GM12874 (cell line): ENCODE results near the gene ACTL7A.

Experiments used
- TF ChIP-seq, protein P1 (sequence below): IDR thresholded peaks from 2 replicates; pipeline ENCODE4 v1.5.1; 2011; ENCODE audit warnings: low read depth, mild to moderate bottlenecking, control low read depth, low read length, moderate library complexity; ENCODE audit not compliant: insufficient read depth

The ACTL7A gene

DNA sequence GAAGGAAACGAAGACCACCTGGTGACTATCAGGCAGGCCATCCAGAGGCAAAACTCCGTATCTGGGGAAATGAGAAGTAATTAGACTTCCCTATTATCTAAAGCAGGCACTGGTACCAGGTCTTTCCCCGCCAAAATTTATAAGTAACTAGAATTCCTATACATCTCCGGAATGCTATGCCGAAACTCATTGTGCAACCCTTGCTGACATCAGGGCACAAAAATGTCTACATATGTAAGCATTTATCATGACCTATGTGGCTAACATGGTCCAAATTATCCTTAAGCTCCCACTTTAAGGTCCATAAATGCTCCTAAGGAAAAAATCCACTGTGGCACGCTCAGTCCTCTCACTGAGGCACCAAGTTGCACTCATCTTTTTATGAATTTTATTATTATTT lies 24.0 kb upstream of the ACTL7A start:
- TF ChIP-seq, protein P1, sequence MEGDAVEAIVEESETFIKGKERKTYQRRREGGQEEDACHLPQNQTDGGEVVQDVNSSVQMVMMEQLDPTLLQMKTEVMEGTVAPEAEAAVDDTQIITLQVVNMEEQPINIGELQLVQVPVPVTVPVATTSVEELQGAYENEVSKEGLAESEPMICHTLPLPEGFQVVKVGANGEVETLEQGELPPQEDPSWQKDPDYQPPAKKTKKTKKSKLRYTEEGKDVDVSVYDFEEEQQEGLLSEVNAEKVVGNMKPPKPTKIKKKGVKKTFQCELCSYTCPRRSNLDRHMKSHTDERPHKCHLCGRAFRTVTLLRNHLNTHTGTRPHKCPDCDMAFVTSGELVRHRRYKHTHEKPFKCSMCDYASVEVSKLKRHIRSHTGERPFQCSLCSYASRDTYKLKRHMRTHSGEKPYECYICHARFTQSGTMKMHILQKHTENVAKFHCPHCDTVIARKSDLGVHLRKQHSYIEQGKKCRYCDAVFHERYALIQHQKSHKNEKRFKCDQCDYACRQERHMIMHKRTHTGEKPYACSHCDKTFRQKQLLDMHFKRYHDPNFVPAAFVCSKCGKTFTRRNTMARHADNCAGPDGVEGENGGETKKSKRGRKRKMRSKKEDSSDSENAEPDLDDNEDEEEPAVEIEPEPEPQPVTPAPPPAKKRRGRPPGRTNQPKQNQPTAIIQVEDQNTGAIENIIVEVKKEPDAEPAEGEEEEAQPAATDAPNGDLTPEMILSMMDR, result no peak

DNA sequence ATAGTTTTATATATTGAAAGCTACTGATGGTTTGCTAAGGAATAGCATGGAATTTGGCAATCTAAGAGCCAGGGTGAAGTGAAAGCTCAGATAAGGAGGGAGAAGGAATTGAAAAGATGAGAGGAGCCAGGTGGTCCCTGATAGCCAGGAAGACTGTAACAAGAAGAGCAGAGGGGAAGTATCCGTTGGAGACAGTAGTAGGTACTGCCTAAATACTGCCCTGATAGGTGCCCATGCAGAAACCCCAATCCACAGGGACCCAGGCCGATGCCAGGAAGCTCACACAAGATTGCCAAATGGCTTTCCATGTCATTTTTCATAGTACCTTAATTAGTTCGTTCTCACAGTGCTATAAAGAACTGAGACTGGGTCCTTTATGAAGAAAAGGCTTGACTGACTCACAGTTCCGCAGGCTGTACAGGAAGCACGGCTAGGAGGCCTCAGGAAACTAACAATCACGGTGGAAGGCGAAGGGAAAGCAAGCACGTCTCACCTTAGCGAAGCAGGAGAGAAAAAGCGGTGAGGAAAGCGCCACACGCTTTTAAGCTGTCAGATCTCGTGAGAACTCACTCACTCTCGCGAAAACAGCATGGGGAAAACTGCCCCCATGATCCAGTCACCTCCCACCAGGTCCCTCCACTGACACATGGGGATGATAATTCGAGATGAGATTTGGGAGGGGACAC lies 19.3 kb upstream of the ACTL7A start:
- TF ChIP-seq, protein P1, result no peak

DNA sequence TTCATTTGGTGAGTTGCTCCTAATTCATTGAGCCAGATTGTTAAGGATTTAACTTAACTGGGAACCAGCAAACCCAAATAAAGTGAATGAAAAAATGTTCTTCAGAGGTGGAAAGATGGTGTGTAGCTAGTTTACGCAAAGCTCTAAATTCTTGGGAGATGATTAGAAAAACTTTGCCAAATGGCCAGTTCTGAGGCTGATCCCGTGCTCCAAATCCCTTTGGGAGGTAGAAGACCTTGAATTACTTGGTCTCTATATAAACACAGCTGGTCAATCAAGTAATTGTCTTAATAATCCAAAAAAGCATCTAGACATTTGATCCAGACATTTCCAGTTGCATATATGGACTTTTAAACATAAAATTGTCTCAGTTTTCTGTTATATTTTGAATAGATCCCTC lies 17.7 kb upstream of the ACTL7A start:
- TF ChIP-seq, protein P1, result no peak

DNA sequence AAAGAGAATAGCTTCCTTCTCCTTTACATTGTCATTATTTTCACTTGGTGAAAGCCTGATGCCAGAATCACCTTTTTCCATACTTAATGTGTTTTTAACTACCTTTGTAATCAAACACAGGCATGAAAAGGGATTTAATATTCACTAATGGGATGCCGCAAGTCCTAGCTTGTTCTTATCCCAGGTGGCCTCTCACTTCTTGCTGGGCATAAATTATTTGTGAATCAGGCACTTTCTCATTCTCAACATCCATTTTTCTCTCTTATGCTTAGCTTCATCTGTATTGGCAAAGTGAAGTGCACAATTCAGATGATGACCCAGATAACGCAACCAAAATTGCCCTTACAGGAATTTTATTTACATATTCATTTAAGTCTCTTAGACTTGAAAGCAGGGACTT lies 17.2 kb upstream of the ACTL7A start:
- TF ChIP-seq, protein P1, result no peak

DNA sequence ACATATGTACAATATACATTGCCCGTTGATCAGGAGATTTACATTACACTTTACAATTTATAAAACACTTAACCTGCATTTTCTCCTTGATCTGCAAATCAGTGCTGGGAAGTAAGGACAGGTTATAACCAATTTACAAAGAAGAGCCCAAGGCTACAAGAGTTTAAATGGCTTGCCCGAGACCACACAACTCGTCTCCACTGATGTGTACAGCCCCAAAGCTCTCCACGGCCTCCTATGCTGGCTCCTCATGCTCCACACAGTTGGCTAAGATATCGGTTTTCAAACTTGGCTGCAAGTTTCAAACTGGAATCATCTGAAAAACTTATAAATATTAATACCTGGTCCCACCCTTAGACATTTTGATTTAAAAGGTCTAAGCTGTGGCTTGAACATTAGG lies 16.6 kb upstream of the ACTL7A start:
- TF ChIP-seq, protein P1, result no peak

DNA sequence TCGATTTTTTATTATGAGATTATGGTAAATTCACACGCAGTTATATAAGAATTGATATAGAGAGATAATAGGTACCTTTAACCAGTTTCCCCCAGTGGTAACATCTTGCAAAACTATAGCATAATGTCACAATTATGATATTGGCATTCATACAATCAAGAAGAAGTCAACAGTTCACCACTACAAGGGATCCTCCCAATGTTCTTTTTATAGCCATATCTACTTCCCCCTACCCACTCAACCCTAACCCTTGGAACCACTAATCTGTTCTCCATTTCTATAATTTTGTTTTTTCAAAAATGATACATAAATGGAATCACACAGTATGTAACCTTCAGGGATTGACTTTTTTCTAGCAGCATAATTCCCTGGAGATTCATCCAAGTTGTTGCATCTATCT lies 16.1 kb upstream of the ACTL7A start:
- TF ChIP-seq, protein P1, result no peak

DNA sequence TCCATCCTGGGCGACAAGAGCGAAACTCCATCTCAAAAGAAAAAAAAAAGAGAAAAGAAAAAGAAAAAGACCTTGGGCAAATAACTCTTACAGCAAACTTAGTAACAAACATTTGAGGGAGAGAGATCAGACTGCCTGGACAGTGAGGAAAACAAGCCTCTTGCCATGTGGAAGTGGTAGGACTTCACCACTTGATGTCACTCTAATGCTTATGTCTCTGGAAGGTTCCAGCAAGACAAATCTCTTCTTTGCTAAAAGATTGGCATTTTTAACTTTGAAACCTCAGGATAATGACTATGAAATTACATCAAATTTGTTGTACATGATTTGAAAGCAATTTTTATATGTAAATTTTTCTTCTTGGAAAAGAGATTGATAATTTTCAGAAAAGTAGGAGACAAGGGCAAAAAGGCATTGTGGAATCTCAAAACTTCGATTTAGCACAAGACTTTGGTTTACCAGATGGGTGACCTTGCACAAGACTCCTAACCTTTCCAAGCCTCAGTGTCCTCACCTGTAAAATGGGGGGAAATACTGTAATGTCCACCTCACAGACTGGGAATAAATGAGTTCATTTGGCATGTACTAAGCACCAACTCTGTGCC lies 11.7 kb upstream of the ACTL7A start:
- TF ChIP-seq, protein P1, result peak; percentile 25; the same call in 1 of the 2 replicates
